ENCODE measurements around the gene ABHD12.

- no peak for TF ChIP-seq CTCF (conservative IDR thresholded peaks at IDR 0.05 in 1 of 2, IDR thresholded peaks at IDR 0.05 in 1 of 2; ENCODE audit: low read depth in 1 of 2, low read length in 2 of 2)
- no peak for TF ChIP-seq EZH2 (IDR thresholded peaks at IDR 0.05; ENCODE audit: low read length, missing control alignments)
Observed at GRCh38 chr20:25361287-25361683, 29.4 kb downstream of the ABHD12 start.
